ENCODE results near the gene ROGDI. TPM values are rescaled to one million over a fixed set of nuclear protein-coding genes. Genes with fewer than 3 reads are reported as not detected.

The ROGDI gene
- total RNA-seq, 2 donors from 2014 or later: 21.8 to 25.9 TPM

GRCh38 chr16:4790261-4790660, 12.2 kb downstream of the ROGDI start:
- TF ChIP-seq POLR2A (IDR thresholded peaks at IDR 0.05) (no peak), CTCF (IDR thresholded peaks at IDR 0.05) (no peak)
- Histone ChIP-seq H3K4me1 (peaks cover 19% of the 10 kb centered on the region), H3K4me3 (no peak overlapping the region), H3K27ac (no peak overlapping the region), H3K9me3 (no peaks in the 10 kb centered on the region), H3K36me3 (replicated peaks in 1 of 2; ENCODE audit: insufficient read depth in 1 of 2, low read depth in 2 of 2) (no peaks in the 10 kb centered on the region), H3K27me3 (no peaks in the 10 kb centered on the region)
- 87% methylated on average over 9 to 10 of the region's 10 CpGs for WGBS, 2 donors
- ATAC-seq: no peak
- intact Hi-C loops (cut with DNase I): no loop called here
- DNase-seq: no peak

GRCh38 chr16:4788910-4789309, 13.5 kb downstream of the ROGDI start:
- Histone ChIP-seq H3K27ac (no peak overlapping the region), H3K4me1 (peaks cover 15% of the 10 kb centered on the region), H3K9me3 (no peaks in the 10 kb centered on the region), H3K4me3 (no peak overlapping the region), H3K27me3 (no peaks in the 10 kb centered on the region), H3K36me3 (replicated peaks in 1 of 2; ENCODE audit: insufficient read depth in 1 of 2, low read depth in 2 of 2) (no peaks in the 10 kb centered on the region)
- TF ChIP-seq CTCF (IDR thresholded peaks at IDR 0.05) (no peak), POLR2A (IDR thresholded peaks at IDR 0.05) (no peak)
- WGBS, 2 donors: 81 to 86% methylated on average over 7 of the region's 7 CpGs
- ATAC-seq (no peak), DNase-seq (no peak)
- intact Hi-C loops (cut with DNase I): no loop called here

GRCh38 chr16:4788489-4788889, 13.9 kb downstream of the ROGDI start:
- no peaks in the 10 kb centered on the region for H3K27me3 ChIP-seq
- 0 to 25% methylated on average over 2 to 9 of the region's 9 CpGs for WGBS, 2 donors
- TF ChIP-seq POLR2A (IDR thresholded peaks at IDR 0.05) (no peak), CTCF (IDR thresholded peaks at IDR 0.05) (no peak)
- H3K9me3 ChIP-seq: no peaks in the 10 kb centered on the region
- intact Hi-C loops (cut with DNase I): no loop called here
- DNase-seq: peak in 2 of 4 donors; percentile 35 to 48
- H3K4me1 ChIP-seq: peaks cover 15% of the 10 kb centered on the region
- peak; percentile 59 for ATAC-seq
- no peak overlapping the region for H3K4me3 ChIP-seq
- H3K36me3 ChIP-seq (replicated peaks in 1 of 2; ENCODE audit: insufficient read depth in 1 of 2, low read depth in 2 of 2): no peaks in the 10 kb centered on the region
- peak overlapping the region in 2 of 4 donors; percentile 17 to 27 for H3K27ac ChIP-seq

- peak within 1 kb of the TSS in 2 of 4 donors; percentile 17 to 27 for H3K27ac ChIP-seq
- no peak within 1 kb of the TSS for H3K4me3 ChIP-seq
- intact Hi-C loops (cut with DNase I): no loop called here
- DNase-seq: no peak
- peaks cover 15% of the 10 kb centered on the region for H3K4me1 ChIP-seq
- WGBS, 2 donors: 66 to 67% methylated on average over 11 to 14 of the region's 14 CpGs
- ATAC-seq: no peak
- H3K36me3 ChIP-seq (replicated peaks in 1 of 2; ENCODE audit: insufficient read depth in 1 of 2, low read depth in 2 of 2): no peaks in the 10 kb centered on the region
- H3K27me3 ChIP-seq: no peaks in the 10 kb centered on the region
- no peaks in the 10 kb centered on the region for H3K9me3 ChIP-seq
- TF ChIP-seq CTCF (IDR thresholded peaks at IDR 0.05) (no peak), POLR2A (IDR thresholded peaks at IDR 0.05) (no peak)
Measured at GRCh38 chr16:4787627-4788482, 14.6 kb downstream of the ROGDI start, which contains the start of gene SEPTIN12. Gene SEPTIN12, minus strand, starts transcription at chr16:4788345. Its CDS starts 700 bp downstream, at chr16:4787645.

Data from body of pancreas (tissue), 4 donors.